ENCODE data around the gene HHAT. TPM values are rescaled to one million over a fixed set of nuclear protein-coding genes. Genes with fewer than 3 reads are reported as not detected.

Gene HHAT
- total and polyA plus RNA-seq, 9 of the 15 experiments (the other 6 are each of a cell fraction or from before 2014, with no cell fraction given): 0.07 to 0.16 (median 0.13) TPM; not detected in 1

GRCh38 chr1:210598135-210598652, 269.5 kb downstream of the HHAT start:
- peaks cover 0 to 9% of the 10 kb centered on the region in 2 experiments; a peak in 2 of 5 replicates for H3K4me1 ChIP-seq (replicated peaks in 1 of 2; ENCODE audit: control insufficient read depth in 2 of 2, insufficient read depth in 2 of 2, low read length in 2 of 2)
- H3K9ac ChIP-seq (ENCODE audit: insufficient read depth in 1 of 2, low read depth in 2 of 2, low read length in 2 of 2): no peak overlapping the region
- peaks cover 0 to 4% of the 10 kb centered on the region in 2 experiments; a peak in 1 of 5 replicates for H3K27me3 ChIP-seq (ENCODE audit: control insufficient read depth in 2 of 2, insufficient read depth in 2 of 2, low read length in 2 of 2)
- no TSS peak for BruUV-seq (replicated peaks)
- peak overlapping the region; percentile 65; the same call in 2 of the 3 replicates for H3K27ac ChIP-seq (ENCODE audit: extremely low read depth, low read depth, low read length)
- H3K9me3 ChIP-seq (replicated peaks; ENCODE audit: control insufficient read depth, insufficient read depth, low read depth, low read length): no peaks in the 10 kb centered on the region
- no peak overlapping the region for H2AFZ ChIP-seq (ENCODE audit: low read depth, low read length)
- CTCF ChIA-PET (ENCODE audit: low intra/inter-chr PET ratio): no interaction called here
- POLR2A ChIA-PET: interaction anchor here (0.6 kb wide), 1 partner anchor 693 kb away, joined by 4 read pairs; no protein-coding TSS in a partner anchor
- no peak overlapping the region for H3K4me3 ChIP-seq
- peak in 1 of 4 experiments; percentile 43 for DNase-seq (ENCODE audit: extremely low read depth in 1 of 4, low spot score in 3 of 4)
- intact Hi-C loops (cut with micrococcal nuclease): no loop called here
- H3K36me3 ChIP-seq (ENCODE audit: control insufficient read depth, insufficient read depth, low read length): no peaks in the 10 kb centered on the region
- H3K9me1 ChIP-seq (ENCODE audit: control insufficient read depth, insufficient read depth, low read length): no peaks in the 10 kb centered on the region
- FAIRE-seq: no peak
- H3K79me2 ChIP-seq (ENCODE audit: control insufficient read depth, insufficient read depth, low read length): no peaks in the 10 kb centered on the region
- WGBS (ENCODE audit: insufficient coverage, low coverage, missing lambda C conversion rate): 0% methylated on average over 3 of the region's 3 CpGs
- in situ Hi-C loops (cut with MboI): loop anchor here (10.0 to 25.0 kb wide), 2 partner anchors 537 to 1064 kb away; partner anchors contain the start of gene KCNH1
- H4K20me1 ChIP-seq (replicated peaks; ENCODE audit: control insufficient read depth, insufficient read depth, low read length): no peaks in the 10 kb centered on the region
- H3K4me2 ChIP-seq (ENCODE audit: insufficient read depth, low read length): no peak overlapping the region
- peak; percentile 79 for ATAC-seq
- TF ChIP-seq BACH1 (tag; IDR thresholded peaks at IDR 0.05): peak; percentile 52; the same call in 1 of the 2 replicates
- peak; percentile 73; the same call in 1 of the 2 replicates for TF ChIP-seq TOE1 (IDR thresholded peaks at IDR 0.05; ENCODE audit: borderline replicate concordance)
- no peak for TF ChIP-seq TOE1 (CRISPR knock-in tag; IDR thresholded peaks at IDR 0.05; ENCODE audit: borderline replicate concordance, low read depth)
- TF ChIP-seq VEZF1 (CRISPR knock-in tag; IDR thresholded peaks at IDR 0.05): 0 out of 2 replicates have a peak, but pooled peaks have one; percentile 21
- TF ChIP-seq MEIS2 (IDR thresholded peaks at IDR 0.05; ENCODE audit: partially characterized antibody): peak; percentile 4
- no peak for TF ChIP-seq ID3 (CRISPR knock-in tag; IDR thresholded peaks at IDR 0.05)
- TF ChIP-seq ID3 (tag; IDR thresholded peaks at IDR 0.05): no peak
- TF ChIP-seq ZBTB9 (CRISPR knock-in tag; IDR thresholded peaks at IDR 0.05): no peak
- no peak for TF ChIP-seq TCF15 (CRISPR knock-in tag; IDR thresholded peaks at IDR 0.05)
- peak; percentile 91 for TF ChIP-seq JUND (IDR thresholded peaks at IDR 0.05; ENCODE audit: borderline replicate concordance, low read depth, low read length)
- peak; percentile 83; the same call in 2 of the 3 replicates for TF ChIP-seq JUND (tag; IDR thresholded peaks at IDR 0.05; ENCODE audit: borderline replicate concordance, low read depth, low read length)
- peak; percentile 96 for TF ChIP-seq ATF3 (IDR thresholded peaks at IDR 0.05)
- peak; percentile 76; the same call in 1 of the 2 replicates for TF ChIP-seq ATF3 (CRISPR knock-in tag; conservative IDR thresholded peaks at IDR 0.05)
- TF ChIP-seq NRF1 (conservative IDR thresholded peaks at IDR 0.05 in 1 of 2, IDR thresholded peaks at IDR 0.05 in 1 of 2): 0 out of 4 replicates have a peak, but pooled peaks of 1 of the 2 experiments have one; percentile 12
- peak; percentile 5 to 56; a peak in 1 of 4 replicates for TF ChIP-seq TRIM24 (IDR thresholded peaks at IDR 0.05)
